K562 (cell line): ENCODE data around the gene COL8A2. TPM values are rescaled to one million over a fixed set of nuclear protein-coding genes. Genes with fewer than 3 reads are reported as not detected.

Experiments
- CHD7 ChIP-seq: fragments of 200-600 bp; sonication (generic); IDR thresholded peaks from one replicate; pipeline ENCODE4 v1.6.1; 2012; ENCODE audit warnings: mild to moderate bottlenecking, low read depth, low read length, inconsistent platforms
- EHMT2 ChIP-seq: fragments of 450-650 bp; IDR thresholded peaks from 2 replicates; pipeline ENCODE4 v1.6.1; 2018; ENCODE audit warnings: antibody characterized with exemption
- GABPB1 ChIP-seq: sonication (generic); formaldehyde crosslinking; IDR thresholded peaks from 2 replicates; pipeline ENCODE4 v1.8.0; 2022; ENCODE audit warnings: mild to moderate bottlenecking, missing genetic modification reagents
- HNRNPL ChIP-seq: fragments of 200-400 bp; formaldehyde crosslinking; IDR thresholded peaks from 2 replicates; pipeline ENCODE4 v1.6.1; 2017; ENCODE audit warnings: low read depth, mild to moderate bottlenecking, low read length
- NCOA2 ChIP-seq, 2 experiments: fragments of 450-650 bp; IDR thresholded peaks; 2 replicates each; pipeline ENCODE4 v1.6.1; 2018; ENCODE audit warnings: mild to moderate bottlenecking in 2 of 2, moderate library complexity in 1 of 2; ENCODE audit not compliant: partially characterized antibody in 2 of 2
- XRCC5 ChIP-seq: fragments of 200-400 bp; formaldehyde crosslinking; IDR thresholded peaks from 2 replicates; pipeline ENCODE4 v1.6.1; 2017; ENCODE audit warnings: low read depth, mild to moderate bottlenecking, low read length
- ZNF318 ChIP-seq, 2 experiments: fragments of 450-650 bp; IDR thresholded peaks; 2 replicates each; pipeline ENCODE4 v1.6.1; 2016; ENCODE audit warnings: mild to moderate bottlenecking in 2 of 2, borderline replicate concordance in 1 of 2, low read depth in 1 of 2, moderate library complexity in 1 of 2
- polyA plus RNA-seq, 8 experiments: library from polyadenylated mRNA; depleted of rRNA in 4 of 8; stranded (reverse) in 5 of 8; unstranded in 3 of 8; fragments of >200 nt; fragmentation: Nextera tagmentation in 2 of 8; fragmentation: Illumina TruSeq in 1 of 8; extraction: Ambion mirVana in 2 of 8; extraction: Trizol in 1 of 8; gene quantifications; 2 replicates each; pipeline versions ENCODE4 v1.2.1 to v1.2.3, GENCODE V29; 2011 to 2014; ENCODE audit warnings: inconsistent platforms in 1 of 8, missing spikeins in 1 of 8
- total RNA-seq, 7 experiments: library from RNA; depleted of rRNA in 6 of 7; stranded (reverse); fragments of >200 nt in 6 of 7; fragmentation: Illumina TruSeq in 2 of 7; extraction: Trizol in 2 of 7; gene quantifications; 2 replicates each; pipeline versions ENCODE4 v1.2.1 to v1.2.3, GENCODE V29; 2011 to 2021; ENCODE audit warnings: low replicate concordance in 1 of 7

COL8A2 gene
- total and polyA plus RNA-seq, 9 of the 15 experiments (the other 6 are each of a cell fraction or from before 2014, with no cell fraction given) = 0.03 to 0.14 (median 0.04) TPM; not detected in 5

DNA sequence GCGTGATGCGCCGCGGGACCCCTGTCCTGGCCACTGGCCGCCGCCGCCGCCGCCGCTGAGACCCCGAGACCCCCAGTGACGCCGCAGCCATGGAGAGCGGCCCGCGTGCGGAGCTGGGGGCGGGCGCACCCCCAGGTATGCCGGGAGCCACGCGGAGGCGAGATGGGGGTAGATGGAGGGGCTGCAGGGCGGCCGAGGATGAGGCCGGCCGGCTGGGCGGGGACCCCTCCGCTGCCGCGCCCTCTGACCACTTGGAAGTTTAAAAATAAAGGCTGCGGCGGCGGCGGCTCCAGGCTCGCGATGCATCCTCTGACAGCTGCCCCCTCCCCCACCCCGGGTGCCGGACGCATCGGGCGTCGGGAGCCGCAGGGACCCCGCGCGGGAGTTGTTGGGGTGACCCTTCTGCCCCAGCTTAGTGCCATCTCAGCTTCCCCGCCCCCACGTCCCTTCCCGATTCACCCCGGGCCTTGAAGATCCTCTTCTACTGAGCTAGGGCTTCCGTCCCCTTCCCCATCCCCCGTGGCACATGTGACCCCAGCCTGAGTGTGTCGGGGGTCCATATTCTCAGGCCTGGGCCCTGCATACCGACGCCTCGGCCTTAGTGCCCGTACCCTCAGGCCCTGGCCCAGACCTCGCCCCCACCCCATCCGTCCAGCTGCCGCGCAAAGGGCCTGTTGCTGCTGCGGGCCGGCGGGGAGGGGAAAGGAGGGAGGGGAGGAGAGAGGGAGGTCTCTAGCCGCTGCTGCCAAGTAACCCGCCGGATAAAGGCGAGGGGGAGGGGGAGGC lies 31.5 kb upstream of the COL8A2 start (continued):
- no peak for TF ChIP-seq CHD7
- TF ChIP-seq XRCC5 = no peak
- no peak for TF ChIP-seq HNRNPL
- TF ChIP-seq EHMT2 = no peak
- TF ChIP-seq ZNF318 (IDR thresholded peaks at IDR 0.05; ENCODE audit: borderline replicate concordance in 1 of 2, low read depth in 1 of 2) = no peak
- peak; percentile 81 for TF ChIP-seq GABPB1 (CRISPR knock-in tag)
- no peak for TF ChIP-seq NCOA2 (IDR thresholded peaks at IDR 0.05; ENCODE audit: partially characterized antibody in 2 of 2)
